Measurements from ENCODE around the gene MGA.
A peak's percentile ranks its signal among the peaks of the same experiment; 100 is the strongest.

MGA gene

DNA sequence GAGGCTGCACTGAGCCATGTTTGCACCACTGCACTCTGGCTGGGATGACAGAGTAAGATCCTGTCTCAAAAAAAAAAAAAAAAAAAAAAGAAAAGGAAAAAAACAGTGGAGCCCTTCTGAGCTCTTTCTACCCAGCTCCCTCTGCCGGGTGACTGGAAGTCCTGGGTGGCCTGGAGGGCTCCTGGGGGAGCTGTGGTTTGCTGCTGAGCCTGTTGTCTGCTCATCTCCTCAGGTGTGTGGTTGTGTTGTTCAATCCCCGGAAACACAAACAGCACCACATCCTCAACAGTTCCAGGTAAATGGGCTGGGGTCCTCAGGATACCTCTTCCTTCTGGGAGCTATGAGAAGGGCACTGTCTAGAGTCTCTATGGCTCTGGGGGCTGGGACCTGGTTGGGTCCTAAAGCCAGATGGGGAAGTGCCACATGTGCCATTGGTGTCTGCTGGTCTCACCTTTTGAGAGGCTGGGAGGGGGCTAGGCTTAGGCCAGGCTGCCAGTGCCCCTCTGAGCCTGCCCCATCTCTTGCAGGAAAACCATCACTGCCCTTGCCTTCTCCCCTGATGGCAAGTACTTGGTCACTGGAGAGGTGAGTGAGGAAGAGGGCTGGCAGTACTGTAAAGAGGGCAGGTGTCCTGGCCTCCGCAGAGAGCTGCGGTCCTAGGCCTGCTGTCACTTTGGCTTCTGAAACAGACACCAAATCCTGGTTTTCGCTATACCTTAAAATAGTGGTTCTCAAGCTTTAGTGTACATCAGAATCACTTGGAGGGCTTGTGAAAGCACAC is 150.6 kb downstream of the MGA start:
- DNase-seq = no peak

DNA sequence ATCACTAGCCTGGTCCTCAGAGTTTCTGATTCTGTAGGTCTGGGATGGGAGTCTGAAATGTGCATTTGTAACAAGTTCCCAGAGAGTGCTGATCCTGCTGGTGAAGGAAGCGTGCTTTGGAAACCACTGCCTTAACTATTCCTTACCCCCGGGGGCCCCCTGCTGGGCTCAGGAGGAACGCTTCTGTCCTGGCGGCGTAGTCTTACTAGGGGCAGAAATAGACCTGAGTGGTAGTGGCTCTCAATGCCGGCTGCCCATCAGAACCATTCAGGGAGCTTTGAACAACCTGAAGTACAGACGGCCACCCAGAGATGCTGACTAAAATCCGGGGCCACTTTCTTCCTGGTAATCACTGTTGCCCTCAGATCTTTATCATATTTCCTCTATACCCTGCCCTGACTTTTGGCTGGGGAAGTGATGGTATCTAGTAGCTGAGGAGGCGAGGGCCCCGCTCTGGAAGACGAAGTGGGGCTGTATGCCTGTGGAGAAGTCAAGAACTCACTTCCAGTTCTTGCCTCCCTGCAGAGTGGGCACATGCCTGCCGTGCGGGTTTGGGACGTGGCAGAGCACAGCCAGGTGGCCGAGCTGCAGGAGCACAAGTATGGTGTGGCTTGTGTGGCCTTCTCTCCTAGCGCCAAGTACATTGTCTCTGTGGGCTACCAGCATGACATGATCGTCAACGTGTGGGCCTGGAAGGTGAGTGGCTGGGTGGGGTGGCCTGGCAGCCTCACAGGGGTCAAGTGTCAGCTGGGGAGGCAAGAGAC is 151.4 kb downstream of the MGA start:
- peak; percentile 77 for DNase-seq

GRCh38 chr15:41812820-41813375 is 152.7 kb downstream of the MGA start:
- DNase-seq = no peak

DNA sequence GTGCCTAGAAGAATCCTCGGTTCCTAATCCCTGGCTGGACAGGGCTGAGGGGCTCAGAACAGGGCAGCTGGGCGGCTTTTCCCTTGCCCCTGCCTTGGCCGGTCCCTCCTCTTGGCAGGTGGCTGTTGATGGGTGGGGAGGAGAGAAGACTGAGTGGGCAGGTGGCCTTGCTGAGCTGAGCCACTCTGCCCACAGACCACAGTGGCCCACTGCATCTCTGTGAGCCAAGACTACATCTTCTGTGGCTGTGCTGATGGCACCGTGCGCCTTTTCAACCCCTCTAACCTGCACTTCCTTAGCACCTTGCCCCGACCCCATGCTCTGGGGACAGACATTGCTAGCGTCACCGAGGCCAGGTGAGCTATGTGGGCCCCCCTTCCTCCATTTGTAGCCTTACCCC is 153.2 kb downstream of the MGA start:
- DNase-seq = no peak

DNA sequence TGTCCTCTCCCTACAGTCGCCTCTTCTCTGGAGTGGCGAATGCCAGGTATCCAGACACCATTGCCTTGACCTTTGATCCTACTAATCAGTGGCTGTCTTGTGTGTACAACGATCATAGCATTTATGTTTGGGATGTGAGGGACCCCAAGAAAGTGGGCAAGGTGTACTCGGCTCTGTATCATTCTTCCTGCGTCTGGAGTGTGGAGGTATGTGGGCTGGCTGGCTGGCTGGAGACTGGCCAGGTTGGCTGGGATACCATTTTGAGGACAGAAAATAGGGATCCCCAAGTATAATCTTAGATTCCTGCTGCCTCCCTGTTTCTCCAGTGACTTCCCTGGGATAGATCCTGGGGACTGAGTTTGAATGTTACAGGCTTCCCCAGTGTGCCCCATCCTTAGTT is 154.3 kb downstream of the MGA start:
- DNase-seq = no peak

- no peak for DNase-seq
Observed at GRCh38 chr15:41816788-41817187, 156.6 kb downstream of the MGA start.

GRCh38 chr15:41817327-41817726 is 157.1 kb downstream of the MGA start:
- DNase-seq = no peak

DNA sequence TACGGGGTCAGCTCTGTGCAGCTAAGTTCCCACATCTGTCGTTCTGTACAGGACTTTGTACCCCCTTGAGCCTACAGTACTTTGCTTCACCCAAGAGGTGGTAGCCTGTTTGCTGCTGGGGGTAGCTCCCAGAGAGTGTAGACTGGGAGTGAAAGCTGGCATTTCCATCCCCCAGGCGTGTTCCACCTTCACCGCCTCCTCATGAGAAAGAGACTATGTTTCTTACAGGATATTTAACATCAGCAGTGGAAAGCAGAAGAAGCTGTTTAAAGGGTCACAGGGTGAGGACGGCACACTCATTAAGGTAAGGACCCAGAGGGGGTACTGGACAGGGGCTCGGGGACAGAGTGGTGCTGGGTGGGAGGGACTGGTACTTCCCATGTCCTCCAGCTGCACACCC is 157.6 kb downstream of the MGA start:
- no peak for DNase-seq

DNA sequence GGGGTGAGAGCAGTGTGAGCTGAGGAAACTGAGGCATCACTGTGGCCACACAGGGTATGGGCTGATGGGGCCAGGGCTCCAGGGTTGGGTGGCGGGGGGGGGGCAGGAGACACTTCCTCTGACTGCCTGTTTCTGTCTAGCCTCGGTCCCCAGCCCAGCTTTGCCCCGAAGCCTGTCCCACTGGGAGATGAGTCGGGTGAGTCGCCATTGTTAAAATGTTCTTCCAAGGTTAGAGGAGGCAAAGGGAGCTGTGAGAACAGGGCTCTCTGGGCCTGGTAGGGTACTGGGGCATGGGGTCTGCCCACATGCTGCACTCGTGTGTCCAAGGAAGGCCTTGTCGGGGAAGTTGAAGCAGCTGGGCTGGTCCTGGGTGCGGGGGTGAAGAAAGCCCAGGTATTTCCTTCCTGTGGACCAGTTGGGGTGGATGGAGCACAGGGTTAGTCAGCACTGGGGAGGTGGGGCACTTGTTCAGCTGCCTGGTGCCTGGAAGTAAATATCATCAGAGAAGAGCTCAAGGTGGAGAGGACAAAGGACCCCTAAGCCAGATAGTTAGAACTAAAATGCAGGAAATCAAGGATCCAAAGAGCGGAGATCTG is 159.3 kb downstream of the MGA start:
- DNase-seq = no peak

DNA sequence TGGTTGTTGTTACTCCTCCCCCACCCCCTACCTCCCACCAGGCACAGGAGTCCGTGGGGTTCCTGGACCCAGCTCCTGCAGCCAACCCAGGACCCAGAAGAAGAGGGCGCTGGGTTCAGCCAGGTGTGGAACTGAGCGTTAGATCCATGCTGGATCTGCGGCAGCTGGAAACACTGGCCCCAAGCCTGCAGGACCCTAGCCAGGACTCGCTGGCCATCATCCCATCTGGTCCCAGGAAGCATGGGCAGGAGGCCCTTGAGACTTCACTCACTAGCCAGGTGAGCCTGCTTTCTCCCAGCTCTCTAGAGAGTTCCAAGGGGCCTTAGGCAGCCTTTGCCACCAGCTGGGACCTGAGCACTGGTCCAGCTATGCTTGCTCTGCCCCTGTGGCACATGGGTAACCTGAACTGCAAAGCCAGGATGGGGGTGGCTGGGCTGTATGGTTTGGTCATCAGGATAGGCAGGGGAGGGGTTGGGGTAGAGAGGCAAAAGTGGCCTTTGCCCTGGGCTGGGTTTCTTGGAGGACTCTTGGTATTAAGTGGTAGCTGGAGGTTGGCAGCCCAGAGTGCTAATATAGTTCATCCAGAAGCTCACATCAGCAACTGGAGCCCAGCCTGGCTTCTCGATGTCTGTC is 160.7 kb downstream of the MGA start:
- DNase-seq = no peak

- DNase-seq = no peak
Observed at GRCh38 chr15:41821831-41822230, 161.6 kb downstream of the MGA start.

GRCh38 chr15:41822471-41822870 is 162.3 kb downstream of the MGA start:
- no peak for DNase-seq

All from inflammatory macrophage treated with lipopolysaccharide for 4 hours (primary cell).